Stimulated activated CD4-positive, alpha-beta T cell treated with anti-CD3 and anti-CD28 coated beads, Interleukin-2, amount 100 ng/mL, for 24 hours (primary cell): Measurements from ENCODE around the gene ORM2.
A peak's percentile ranks its signal among the peaks of the same experiment; 100 is the strongest.
"Not testable (repeated sequence)": the region's sequence is repeated elsewhere in the genome, so short reads cannot be mapped to it uniquely, and the experiment has no call there.

Experiments
- DNase-seq, 2 donors: peaks; one replicate each; pipeline ENCODE4 v3.0.0-alpha.2; 2020

The ORM2 gene

GRCh38 chr9:114314881-114315722 is 14.6 kb upstream of the ORM2 start:
- no peak for DNase-seq

DNA sequence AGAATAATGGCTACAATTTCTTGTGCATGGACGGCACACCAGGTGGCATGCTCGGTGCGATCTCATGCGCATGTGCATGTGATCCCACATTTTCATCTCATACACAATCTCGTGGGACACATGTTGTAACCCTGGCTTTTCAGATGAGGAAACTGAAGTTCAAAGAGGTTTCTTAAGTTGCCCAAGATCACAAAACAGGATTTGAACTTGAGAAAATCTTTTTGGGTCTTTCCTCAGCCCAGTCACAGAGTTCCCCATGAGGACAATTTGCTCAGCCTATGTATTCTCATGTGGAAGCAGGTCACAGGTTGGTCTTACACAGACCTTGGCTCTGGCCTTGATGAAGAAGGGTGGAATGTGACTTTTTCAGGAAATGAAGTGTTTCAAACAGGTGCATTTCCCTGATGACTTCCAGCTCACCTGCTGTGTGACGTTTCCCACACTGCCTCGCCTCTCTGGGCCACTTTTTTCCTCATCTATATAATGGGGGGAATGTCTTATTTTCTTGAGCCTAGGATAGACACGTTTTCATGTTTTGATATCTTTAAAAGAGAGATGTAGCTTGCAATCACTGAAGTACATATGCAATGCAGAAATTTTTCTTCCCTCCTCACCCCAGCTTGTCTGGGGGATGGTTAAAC is 13.8 kb upstream of the ORM2 start:
- DNase-seq: no peak

- no peak for DNase-seq
Observed at GRCh38 chr9:114316605-114317230, 13.0 kb upstream of the ORM2 start.

DNA sequence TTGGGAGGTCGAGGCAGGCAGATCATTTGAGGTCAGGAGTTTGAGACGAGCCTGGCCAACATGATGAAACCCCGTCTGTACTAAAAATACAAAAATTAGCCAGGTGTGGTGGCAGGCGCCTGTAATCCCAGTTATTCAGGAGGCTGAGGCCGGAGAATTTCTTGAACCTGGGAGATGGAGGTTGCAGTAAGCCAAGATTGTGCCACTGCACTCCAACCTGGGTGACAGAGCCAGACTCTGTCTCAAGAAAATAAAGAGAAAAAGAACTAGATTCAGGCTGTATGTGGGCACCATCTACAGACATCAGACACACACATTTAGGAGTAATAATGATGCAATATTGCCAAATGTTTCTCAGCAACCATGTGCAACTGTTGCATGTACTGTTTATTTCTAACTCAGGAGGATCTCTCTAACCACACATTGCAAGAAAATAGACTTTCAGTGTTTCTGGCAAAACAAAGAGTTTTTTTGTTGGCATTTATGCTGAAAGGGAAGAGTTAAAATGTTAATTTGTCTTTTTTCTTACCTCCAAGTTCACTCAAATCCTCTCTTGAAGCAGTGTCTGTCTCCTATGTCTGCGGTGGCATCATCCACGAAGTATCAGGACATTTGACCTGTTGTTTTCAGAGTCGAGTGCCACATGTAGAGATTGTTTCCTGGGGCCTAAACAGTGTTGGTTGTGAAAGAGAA is 11.9 kb upstream of the ORM2 start:
- no peak for DNase-seq

GRCh38 chr9:114318416-114318815 is 11.3 kb upstream of the ORM2 start:
- DNase-seq: no peak

DNA sequence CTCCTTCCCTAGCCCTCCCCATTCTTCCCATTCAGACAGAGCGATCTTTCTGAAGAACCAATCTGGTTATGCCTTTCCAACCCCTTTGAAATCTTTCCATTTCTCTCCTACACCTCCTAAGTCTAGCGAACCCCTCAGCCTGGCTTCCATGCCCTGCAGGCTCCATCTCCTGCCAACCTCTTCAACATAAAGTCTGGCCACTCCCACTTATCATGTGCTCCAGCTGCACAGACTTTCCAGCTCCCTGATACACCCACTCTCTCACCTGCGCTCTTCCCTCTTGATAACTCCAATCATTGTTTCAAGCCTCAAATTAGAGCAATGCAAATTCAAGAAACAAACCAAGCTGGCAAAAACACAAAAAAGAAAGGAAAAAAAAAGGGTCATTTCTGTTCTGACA is 10.5 kb upstream of the ORM2 start:
- no peak for DNase-seq

DNA sequence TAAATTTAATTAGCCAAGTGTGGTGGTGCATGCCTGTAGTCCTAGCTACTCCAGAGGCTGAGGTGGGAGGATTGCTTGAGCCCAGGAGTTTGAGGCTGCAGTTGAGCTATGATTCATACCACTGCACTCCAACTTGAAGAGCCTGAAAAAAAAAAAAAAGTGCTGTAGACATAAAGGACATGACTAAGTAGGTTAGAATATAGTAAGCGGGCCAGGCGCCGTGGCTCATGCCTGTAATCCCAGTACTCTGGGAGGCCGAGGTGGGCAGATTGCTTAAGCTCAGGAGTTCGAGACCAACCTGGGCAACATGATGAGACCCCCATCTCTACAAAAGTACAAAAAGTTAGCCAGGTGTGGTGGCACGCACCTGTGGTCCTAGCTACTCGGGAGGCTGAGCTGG is 9.0 kb upstream of the ORM2 start:
- not testable (repeated sequence) for DNase-seq

DNA sequence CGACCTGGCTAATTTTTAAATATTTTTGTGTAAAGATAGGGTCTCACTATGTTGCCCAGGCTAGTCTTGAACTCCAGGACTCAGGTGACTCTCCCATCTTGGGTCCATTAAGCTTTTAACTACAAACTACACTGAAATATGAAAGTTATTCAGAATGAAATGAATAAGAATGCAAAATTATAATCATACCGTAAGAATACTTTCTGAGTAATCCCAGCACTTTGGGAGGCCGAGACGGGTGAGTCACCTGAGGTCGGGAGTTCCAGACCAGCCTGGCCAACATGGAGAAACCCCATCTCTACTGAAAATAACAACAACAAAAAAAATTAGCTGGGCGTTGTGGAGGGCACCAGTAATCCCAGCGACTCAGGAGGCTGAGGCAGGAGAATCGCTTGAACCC is 7.9 kb upstream of the ORM2 start:
- DNase-seq: peak; percentile 32 to 37

GRCh38 chr9:114322160-114322818 is 7.4 kb upstream of the ORM2 start:
- DNase-seq: not testable (repeated sequence)

- not testable (repeated sequence) for DNase-seq
Observed at GRCh38 chr9:114322831-114323531, 6.7 kb upstream of the ORM2 start, which contains the start of gene ORM1. TSS of gene ORM1 (plus strand) at chr9:114323098. CDS start at chr9:114323134, 36 bp downstream.

- DNase-seq: not testable (repeated sequence)
Observed at GRCh38 chr9:114323849-114324248, 5.8 kb upstream of the ORM2 start.

DNA sequence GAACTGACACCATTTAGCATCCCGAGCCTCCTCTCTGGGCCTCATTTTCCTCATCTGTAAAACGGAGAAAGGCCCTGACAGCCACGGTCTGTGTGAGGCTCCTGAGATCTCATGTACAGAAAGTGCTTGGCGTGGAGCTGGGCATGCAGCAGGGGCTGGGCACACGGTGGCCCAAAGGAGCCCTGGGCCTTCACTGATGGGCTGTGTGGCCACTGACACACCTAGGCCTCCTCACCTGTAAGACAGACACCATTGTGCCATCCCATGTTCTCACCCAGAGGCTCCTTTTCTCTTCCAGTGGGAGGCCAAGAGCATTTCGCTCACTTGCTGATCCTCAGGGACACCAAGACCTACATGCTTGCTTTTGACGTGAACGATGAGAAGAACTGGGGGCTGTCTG is 5.2 kb upstream of the ORM2 start:
- no peak for DNase-seq

DNA sequence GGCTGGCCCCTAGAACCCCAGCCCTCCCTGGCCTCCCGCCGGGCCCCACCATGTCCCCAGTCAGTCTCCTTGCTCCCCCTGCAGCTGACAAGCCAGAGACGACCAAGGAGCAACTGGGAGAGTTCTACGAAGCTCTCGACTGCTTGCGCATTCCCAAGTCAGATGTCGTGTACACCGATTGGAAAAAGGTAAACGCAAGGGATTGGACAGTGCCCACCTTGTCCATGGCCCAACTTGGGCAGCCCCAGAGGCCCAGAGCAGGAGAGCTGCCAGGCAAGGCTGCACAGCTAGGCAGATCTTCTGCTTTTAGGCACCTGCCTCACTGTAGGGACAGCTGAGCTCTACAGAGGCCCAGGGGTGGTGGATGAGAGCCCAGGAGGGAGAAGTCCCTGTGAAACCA is 4.7 kb upstream of the ORM2 start:
- not testable (repeated sequence) for DNase-seq

DNA sequence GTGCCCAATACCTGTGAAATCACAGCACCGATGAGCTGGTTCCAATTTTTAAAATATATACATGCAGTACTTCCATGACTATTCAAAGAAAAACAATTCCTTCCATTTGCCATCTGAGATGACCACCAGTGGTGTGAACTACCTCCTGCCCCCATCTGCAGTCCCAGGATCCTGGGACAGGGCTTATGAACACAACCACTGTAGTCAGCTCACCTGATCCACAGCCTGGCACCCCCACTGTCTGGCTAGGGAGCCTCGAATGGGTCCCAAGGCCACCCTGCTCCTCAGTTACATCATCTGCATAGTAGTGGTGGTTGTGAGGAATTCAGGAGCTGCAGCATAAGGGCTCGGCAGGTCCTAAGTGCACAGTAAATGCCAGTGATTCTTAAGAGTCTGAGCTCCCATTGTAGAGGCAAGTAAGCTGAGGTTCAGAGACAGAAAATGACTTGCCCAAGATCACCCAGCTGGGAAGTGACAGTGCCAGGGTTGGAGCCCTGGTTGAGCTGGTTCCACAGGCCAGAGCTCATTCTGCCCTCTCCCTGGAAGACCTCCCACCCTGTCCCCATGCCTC is 3.9 kb upstream of the ORM2 start:
- DNase-seq: not testable (repeated sequence)

- DNase-seq: no peak
Observed at GRCh38 chr9:114327749-114328148, 1.9 kb upstream of the ORM2 start.

DNA sequence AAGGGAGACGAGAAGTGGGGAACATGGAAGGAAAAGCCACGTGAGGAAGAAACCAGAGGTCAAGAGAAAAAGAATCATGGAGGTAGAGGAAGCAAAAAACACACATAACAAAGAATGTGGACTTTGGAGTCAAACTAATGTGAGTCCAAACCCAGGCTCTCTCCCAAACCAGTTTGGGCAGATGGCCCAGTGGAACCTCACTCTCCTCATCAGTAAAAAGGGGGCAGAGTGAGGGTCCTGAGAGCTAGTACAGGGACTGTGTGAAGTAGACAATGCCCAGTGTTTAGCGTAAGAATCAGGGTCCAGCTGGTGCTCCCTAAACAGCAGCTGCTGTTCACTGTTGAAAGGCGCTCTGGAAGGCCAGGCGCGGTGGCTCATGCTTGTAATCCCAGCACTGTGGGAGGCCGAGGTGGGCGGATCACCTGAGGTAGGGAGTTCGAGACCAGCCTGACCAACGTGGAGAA is 1.3 kb upstream of the ORM2 start:
- DNase-seq: not testable (repeated sequence)

DNA sequence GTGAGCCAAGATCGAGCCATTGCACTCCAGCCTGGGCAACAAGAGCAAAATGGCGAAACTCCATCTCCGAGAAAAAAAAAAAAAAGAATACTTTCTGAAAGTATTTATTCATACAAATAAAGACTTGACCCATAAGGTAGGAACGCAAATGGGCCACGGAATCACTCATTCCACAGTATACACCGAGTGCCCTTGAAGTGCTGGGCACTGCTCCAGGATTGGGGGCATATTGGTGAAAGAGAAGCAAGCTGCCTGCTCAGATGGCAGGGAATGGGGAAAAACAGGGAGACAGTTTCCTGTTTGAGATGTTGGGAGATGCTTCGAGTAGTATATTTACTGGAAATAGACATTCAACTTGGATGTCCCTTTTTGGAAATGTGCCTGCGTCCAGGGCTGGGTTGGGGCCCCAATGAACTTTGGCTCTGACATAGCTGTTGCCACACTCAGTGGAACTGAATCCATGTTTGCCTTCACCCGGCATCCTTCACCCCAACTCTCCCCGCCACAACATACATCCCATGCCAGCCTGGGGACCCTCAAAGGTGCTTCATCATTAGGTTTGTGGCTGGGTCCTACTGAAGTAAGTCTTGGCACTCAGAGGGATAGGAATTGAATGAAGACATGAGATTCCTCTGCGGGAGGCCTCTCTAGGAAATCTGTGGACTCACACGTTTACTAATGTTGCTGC is 588 bp upstream of the ORM2 start:
- DNase-seq: not testable (repeated sequence)

GRCh38 chr9:114330636-114331035 is 967 bp downstream of the ORM2 start:
- DNase-seq: no peak

GRCh38 chr9:114331229-114332195 is 1.8 kb downstream of the ORM2 start:
- not testable (repeated sequence) for DNase-seq
